Spleen (tissue), 7 donors: ENCODE results near the gene CDK11B.

Experiments
- POLR2A ChIP-seq, 3 donors: fragments of 450-650 bp; IDR thresholded peaks; one replicate each; pipeline ENCODE4 v1.5.1; 2017; ENCODE audit warnings: antibody characterized with exemption in 3 of 3, mild to moderate bottlenecking in 1 of 3
- TF ChIP-seq, protein P1 (sequence below), 11 experiments: fragments of 200-600 bp in 7 of 11; fragments of 450-650 bp in 4 of 11; sonication (generic) in 4 of 11; IDR thresholded peaks in 8 of 11; conservative IDR thresholded peaks in 3 of 11; 1 replicate in 7 of 11; 2 replicates in 4 of 11; pipeline versions ENCODE4 v1.4.0 to v1.8.0; 2016 to 2021; ENCODE audit warnings: antibody characterized with exemption in 11 of 11, inconsistent platforms in 4 of 11, mild to moderate bottlenecking in 1 of 11
- donor health status: DM: no; HTN: no; CAD: no; lungs with moderate emphysema.
- donor health status: DM: no; HTN: no; CAD: no.
- donor health status: DM: no; HTN: no; CAD: no.

DNA sequence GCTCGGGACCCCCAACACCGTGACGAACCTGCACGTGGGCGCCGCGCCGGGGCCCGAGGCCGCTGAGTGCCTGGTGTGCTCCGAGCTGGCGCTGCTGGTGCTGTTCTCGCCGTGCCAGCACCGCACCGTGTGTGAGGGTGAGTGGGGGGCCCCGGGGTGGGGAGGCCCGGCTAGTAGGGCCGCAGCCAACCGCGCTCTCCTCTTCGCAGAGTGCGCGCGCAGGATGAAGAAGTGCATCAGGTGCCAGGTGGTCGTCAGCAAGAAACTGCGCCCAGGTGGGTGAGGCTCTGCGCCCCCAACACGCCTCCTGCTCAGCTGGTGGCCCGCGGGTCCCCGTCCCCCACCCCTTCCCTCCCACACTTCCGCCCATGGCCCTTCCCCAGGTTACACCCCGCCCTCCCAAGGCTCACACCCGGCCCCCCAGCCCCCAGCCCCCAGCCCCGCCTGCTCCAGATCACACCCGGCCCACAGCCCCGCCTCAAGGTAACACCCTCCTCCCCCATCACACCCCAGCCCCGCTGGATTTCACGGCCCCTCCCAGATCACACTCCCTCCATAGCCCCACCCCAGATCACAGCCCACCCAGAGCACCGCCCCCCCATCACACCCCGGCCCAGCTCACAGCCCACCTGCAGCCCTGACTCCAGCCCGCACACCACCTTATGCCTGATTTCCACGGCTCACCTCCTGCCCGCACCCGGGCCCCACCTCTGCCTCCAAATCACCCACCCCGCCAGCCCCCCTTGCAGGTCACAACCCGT is 29.2 kb downstream of the CDK11B start:
- TF ChIP-seq, protein P1, sequence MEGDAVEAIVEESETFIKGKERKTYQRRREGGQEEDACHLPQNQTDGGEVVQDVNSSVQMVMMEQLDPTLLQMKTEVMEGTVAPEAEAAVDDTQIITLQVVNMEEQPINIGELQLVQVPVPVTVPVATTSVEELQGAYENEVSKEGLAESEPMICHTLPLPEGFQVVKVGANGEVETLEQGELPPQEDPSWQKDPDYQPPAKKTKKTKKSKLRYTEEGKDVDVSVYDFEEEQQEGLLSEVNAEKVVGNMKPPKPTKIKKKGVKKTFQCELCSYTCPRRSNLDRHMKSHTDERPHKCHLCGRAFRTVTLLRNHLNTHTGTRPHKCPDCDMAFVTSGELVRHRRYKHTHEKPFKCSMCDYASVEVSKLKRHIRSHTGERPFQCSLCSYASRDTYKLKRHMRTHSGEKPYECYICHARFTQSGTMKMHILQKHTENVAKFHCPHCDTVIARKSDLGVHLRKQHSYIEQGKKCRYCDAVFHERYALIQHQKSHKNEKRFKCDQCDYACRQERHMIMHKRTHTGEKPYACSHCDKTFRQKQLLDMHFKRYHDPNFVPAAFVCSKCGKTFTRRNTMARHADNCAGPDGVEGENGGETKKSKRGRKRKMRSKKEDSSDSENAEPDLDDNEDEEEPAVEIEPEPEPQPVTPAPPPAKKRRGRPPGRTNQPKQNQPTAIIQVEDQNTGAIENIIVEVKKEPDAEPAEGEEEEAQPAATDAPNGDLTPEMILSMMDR (IDR thresholded peaks at IDR 0.05 in 8 of 11, conservative IDR thresholded peaks at IDR 0.05 in 3 of 11) = no peak
- TF ChIP-seq POLR2A (IDR thresholded peaks at IDR 0.05) = no peak
